Activated naive CD8-positive, alpha-beta T cell treated with anti-CD3 and anti-CD28 coated beads for 36 hours (primary cell): ENCODE results near the gene APOLD1. TPM values are rescaled to one million over a fixed set of nuclear protein-coding genes. Genes with fewer than 3 reads are reported as not detected.
A peak's percentile ranks its signal among the peaks of the same experiment; 100 is the strongest.
"Not testable (repeated sequence)": the region's sequence is repeated elsewhere in the genome, so short reads cannot be mapped to it uniquely, and the experiment has no call there.

Experiments used
- DNase-seq: peaks from one replicate; pipeline ENCODE4 v3.0.0; 2021
- H3K27ac Mint-ChIP-seq: one replicate; pipeline ENCODE4 v1.8.0; 2022; ENCODE audit warnings: mild to moderate bottlenecking, moderate library complexity, mixed read lengths
- H3K27me3 Mint-ChIP-seq: one replicate; pipeline ENCODE4 v1.8.0; 2022; ENCODE audit warnings: mild to moderate bottlenecking, mixed read lengths
- H3K36me3 Mint-ChIP-seq: one replicate; pipeline ENCODE4 v1.8.0; 2021; ENCODE audit warnings: mild to moderate bottlenecking, mixed read lengths
- H3K4me1 Mint-ChIP-seq: one replicate; pipeline ENCODE4 v1.8.0; 2021; ENCODE audit warnings: mixed read lengths
- H3K4me3 Mint-ChIP-seq: one replicate; pipeline ENCODE4 v1.8.0; 2022; ENCODE audit warnings: mild to moderate bottlenecking, moderate library complexity, mixed read lengths
- H3K9me3 Mint-ChIP-seq: one replicate; pipeline ENCODE4 v1.8.0; 2022; ENCODE audit warnings: mixed read lengths
- total RNA-seq, 2 experiments: library from RNA; stranded (reverse); gene quantifications; one replicate each; pipeline ENCODE4 v1.2.3, GENCODE V29; 2021

APOLD1 gene
- total RNA-seq, 2 experiments from 2014 or later: 2.3 to 3.1 TPM

GRCh38 chr12:12812174-12812573, 26.7 kb downstream of the APOLD1 start:
- DNase-seq: no peak
- peaks cover 35% of the 10 kb centered on the region for H3K36me3 Mint-ChIP-seq
- H3K9me3 Mint-ChIP-seq: no peaks in the 10 kb centered on the region
- H3K4me3 Mint-ChIP-seq: no peak overlapping the region
- H3K27ac Mint-ChIP-seq: no peak overlapping the region
- peaks cover 53% of the 10 kb centered on the region for H3K4me1 Mint-ChIP-seq
- H3K27me3 Mint-ChIP-seq: no peaks in the 10 kb centered on the region

GRCh38 chr12:12812618-12813119, 27.2 kb downstream of the APOLD1 start:
- Mint-ChIP-seq H3K27ac (peak overlapping the region; percentile 95), H3K27me3 (no peaks in the 10 kb centered on the region), H3K4me3 (no peak overlapping the region), H3K9me3 (no peaks in the 10 kb centered on the region), H3K4me1 (peaks cover 53% of the 10 kb centered on the region), H3K36me3 (peaks cover 36% of the 10 kb centered on the region)
- DNase-seq: no peak

DNA sequence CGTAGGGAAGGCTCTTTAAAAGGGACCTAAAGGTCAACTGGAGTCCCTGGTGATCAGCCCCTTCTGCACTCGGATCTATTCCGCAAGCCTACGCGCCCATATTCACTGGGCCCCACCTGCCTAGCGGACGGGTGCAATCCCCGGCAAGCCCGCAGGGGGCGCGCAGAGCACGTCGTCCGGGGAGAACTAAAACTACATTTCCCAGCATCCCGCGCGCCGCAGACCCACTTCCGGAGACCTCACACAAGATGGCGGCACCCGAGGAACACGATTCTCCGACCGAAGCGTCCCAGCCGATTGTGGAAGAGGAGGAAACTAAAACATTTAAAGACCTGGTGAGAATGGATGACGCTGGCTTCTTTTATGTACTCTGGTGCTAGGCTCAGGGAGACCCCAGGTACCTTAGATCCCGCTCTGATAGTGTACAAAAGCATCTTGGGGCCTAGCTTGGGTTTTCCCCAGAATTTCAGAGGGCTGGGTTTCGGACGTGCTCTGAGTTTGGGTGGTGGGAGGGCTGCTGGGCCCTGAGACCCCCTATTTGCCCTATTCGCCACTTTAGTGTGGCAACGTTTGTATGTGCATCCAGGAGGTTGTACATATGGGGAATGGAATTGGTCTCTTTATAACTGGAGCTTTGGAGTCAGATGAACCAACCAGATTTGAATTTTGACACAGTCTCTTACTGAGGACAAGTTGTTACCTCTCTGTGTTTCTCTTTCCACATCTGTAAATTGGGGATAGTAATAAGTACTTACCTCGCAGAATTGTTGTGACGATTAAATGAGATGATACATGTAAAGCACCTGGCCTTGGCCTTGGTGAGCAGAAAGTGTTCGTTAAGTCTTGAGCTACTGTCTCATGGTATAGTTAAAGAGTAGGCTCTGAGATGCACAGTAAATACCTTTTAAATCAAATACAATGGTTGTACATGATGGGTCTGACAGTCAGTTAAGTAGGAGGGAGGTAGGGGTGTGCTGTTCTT, 28.0 kb downstream of the APOLD1 start, which contains the start of gene DDX47:
DDX47 (plus strand) TSS at position 227 of the 982 bp plus-strand sequence; CDS start at position 249, 22 bp downstream.
- no peaks in the 10 kb centered on the region for H3K27me3 Mint-ChIP-seq
- peaks cover 40% of the 10 kb centered on the region for H3K36me3 Mint-ChIP-seq
- H3K27ac Mint-ChIP-seq: peak within 1 kb of the TSS; percentile 95
- H3K4me1 Mint-ChIP-seq: peaks cover 50% of the 10 kb centered on the region
- peak within 1 kb of the TSS; percentile 93 for H3K4me3 Mint-ChIP-seq
- H3K9me3 Mint-ChIP-seq: no peaks in the 10 kb centered on the region
- peak; percentile 97 for DNase-seq

DNA sequence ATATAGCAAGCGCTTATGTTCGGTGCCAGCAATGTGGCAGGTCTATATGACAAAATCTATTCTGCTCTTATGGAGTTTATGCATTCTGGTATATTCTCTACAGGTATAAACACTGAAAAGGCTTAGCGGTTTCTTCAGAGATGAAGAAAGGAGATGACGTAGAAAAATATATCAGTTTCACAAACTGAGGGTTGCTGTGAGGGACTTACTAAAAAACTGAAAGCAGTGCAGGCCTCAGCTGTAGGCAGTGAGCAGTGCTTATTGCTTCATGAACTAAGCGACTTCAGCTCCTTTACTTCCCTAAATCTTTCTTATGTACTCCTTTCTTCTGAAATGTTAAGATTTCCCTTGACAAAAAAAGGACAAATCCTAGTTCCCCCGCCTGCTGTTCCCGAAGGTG, 32.2 kb downstream of the APOLD1 start:
- Mint-ChIP-seq H3K4me1 (peaks cover 66% of the 10 kb centered on the region), H3K9me3 (no peaks in the 10 kb centered on the region), H3K4me3 (no peak overlapping the region), H3K27ac (no peak overlapping the region), H3K27me3 (no peaks in the 10 kb centered on the region), H3K36me3 (peaks cover 57% of the 10 kb centered on the region)
- no peak for DNase-seq

DNA sequence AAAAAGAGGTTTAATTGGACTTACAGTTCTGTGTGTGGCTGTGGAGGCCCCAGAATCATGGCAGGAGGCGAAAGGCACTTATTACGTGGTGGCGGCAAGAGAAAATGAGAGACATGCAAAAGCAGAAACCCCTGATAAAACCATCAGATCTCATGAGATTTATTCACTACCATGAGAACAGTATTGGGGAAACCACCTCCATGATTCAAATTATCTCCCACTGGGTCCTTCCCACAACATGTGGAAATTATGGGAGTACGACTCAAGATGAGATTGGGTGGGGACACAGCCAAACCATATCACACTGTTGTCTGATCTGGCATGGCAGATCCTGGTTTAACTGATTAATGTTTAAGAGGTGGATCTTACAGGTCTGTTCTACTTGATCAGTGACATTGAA, 33.2 kb downstream of the APOLD1 start:
- Mint-ChIP-seq H3K36me3 (peaks cover 59% of the 10 kb centered on the region), H3K9me3 (no peaks in the 10 kb centered on the region), H3K4me3 (no peak overlapping the region), H3K4me1 (peaks cover 61% of the 10 kb centered on the region), H3K27me3 (no peaks in the 10 kb centered on the region), H3K27ac (peak overlapping the region; percentile 50)
- no peak for DNase-seq

- Mint-ChIP-seq H3K36me3 (peaks cover 55% of the 10 kb centered on the region), H3K4me1 (peaks cover 56% of the 10 kb centered on the region), H3K27me3 (no peaks in the 10 kb centered on the region), H3K4me3 (no peak overlapping the region), H3K9me3 (no peaks in the 10 kb centered on the region), H3K27ac (peak overlapping the region; percentile 23)
- no peak for DNase-seq
Observed at GRCh38 chr12:12819221-12819620, 33.8 kb downstream of the APOLD1 start.

DNA sequence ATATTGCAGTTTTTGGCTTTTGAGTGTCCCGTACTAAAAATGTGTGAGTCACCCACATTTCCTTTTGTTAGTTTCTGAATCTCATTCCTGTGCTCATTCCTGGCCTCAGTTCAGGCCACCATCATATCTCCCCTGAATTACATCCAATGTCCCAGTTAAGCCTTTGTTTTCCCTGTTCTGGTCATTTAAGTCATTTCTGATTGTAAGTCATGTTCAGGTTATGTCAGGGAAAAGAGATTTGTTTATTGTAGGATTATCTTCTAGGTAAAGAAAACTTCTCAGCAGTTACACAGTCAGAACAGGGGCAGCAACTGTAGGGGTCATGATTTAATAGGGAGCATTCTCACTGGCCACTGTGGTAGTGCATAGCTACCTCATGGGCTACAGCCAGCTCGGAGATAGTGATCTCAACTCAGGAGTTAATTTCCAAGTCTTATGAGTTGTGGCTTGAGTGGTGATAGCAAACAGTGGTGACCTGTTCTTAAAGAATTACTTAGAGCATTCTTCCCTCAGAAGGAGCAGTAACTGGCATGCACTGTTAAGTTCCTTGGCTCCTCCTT, 34.4 kb downstream of the APOLD1 start:
- H3K36me3 Mint-ChIP-seq: peaks cover 49% of the 10 kb centered on the region
- peak overlapping the region; percentile 55 for H3K27ac Mint-ChIP-seq
- H3K4me3 Mint-ChIP-seq: no peak overlapping the region
- no peak for DNase-seq
- H3K4me1 Mint-ChIP-seq: peaks cover 50% of the 10 kb centered on the region
- no peaks in the 10 kb centered on the region for H3K9me3 Mint-ChIP-seq
- H3K27me3 Mint-ChIP-seq: no peaks in the 10 kb centered on the region

GRCh38 chr12:12820376-12820775, 34.9 kb downstream of the APOLD1 start:
- H3K27ac Mint-ChIP-seq, DNase-seq, H3K27me3 Mint-ChIP-seq, H3K4me3 Mint-ChIP-seq, H3K9me3 Mint-ChIP-seq: not testable (repeated sequence)
- peaks cover 50% of the 10 kb centered on the region for H3K36me3 Mint-ChIP-seq
- H3K4me1 Mint-ChIP-seq: peaks cover 48% of the 10 kb centered on the region

- Mint-ChIP-seq H3K27ac (peak overlapping the region; percentile 54), H3K27me3 (no peaks in the 10 kb centered on the region), H3K36me3 (peaks cover 40% of the 10 kb centered on the region), H3K4me3 (no peak overlapping the region), H3K9me3 (no peaks in the 10 kb centered on the region), H3K4me1 (peaks cover 35% of the 10 kb centered on the region)
- no peak for DNase-seq
Observed at GRCh38 chr12:12821975-12822374, 36.5 kb downstream of the APOLD1 start.

DNA sequence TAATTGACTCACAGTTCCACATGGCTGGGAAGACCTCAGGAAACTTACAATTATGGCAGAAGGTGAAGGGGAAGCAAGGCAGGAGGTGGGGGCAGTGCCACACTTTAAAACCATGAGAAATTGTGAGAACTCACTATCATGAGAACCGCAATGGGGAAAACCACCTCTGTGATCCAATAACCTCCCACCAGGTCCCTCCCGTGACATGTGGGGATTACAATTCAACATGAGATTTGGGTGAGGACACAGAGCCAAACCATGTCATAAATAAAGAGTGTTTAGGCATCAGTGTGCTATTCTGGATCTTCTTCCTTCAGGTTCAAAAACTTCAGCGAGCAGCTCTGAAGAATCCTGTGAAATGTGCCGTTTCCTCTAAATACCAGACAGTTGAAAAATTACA, 37.4 kb downstream of the APOLD1 start:
- no peaks in the 10 kb centered on the region for H3K9me3 Mint-ChIP-seq
- no peak for DNase-seq
- no peaks in the 10 kb centered on the region for H3K27me3 Mint-ChIP-seq
- no peak overlapping the region for H3K27ac Mint-ChIP-seq
- peaks cover 29% of the 10 kb centered on the region for H3K4me1 Mint-ChIP-seq
- H3K36me3 Mint-ChIP-seq: peaks cover 42% of the 10 kb centered on the region
- no peak overlapping the region for H3K4me3 Mint-ChIP-seq

GRCh38 chr12:12823300-12823699, 37.8 kb downstream of the APOLD1 start:
- no peak overlapping the region for H3K27ac Mint-ChIP-seq
- DNase-seq: no peak
- no peak overlapping the region for H3K4me3 Mint-ChIP-seq
- H3K4me1 Mint-ChIP-seq: peaks cover 26% of the 10 kb centered on the region
- peaks cover 41% of the 10 kb centered on the region for H3K36me3 Mint-ChIP-seq
- no peaks in the 10 kb centered on the region for H3K27me3 Mint-ChIP-seq
- H3K9me3 Mint-ChIP-seq: no peaks in the 10 kb centered on the region

DNA sequence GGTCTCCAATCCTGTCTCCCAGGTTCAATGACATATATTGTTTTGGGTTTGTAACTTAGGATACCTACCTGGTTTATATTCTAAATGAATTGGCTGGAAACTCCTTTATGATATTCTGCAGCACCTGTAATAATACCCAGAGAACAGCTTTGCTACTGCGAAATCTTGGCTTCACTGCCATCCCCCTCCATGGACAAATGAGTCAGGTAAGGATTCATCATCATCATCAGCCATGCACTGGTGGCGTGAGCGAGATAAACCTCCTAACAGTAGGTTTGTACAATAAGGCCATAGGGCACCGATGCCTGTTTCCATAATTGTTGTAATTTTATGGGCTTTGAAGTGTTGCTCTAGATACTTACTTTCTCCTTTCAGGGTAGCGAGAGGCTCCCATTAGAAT, 38.4 kb downstream of the APOLD1 start:
- peaks cover 22% of the 10 kb centered on the region for H3K4me1 Mint-ChIP-seq
- H3K36me3 Mint-ChIP-seq: peaks cover 43% of the 10 kb centered on the region
- no peak overlapping the region for H3K27ac Mint-ChIP-seq

GRCh38 chr12:12835378-12836146, 50.1 kb downstream of the APOLD1 start:
- H3K36me3 Mint-ChIP-seq: peaks cover 34% of the 10 kb centered on the region
- no peak overlapping the region for H3K27ac Mint-ChIP-seq
- H3K4me3 Mint-ChIP-seq: no peak overlapping the region
- H3K27me3 Mint-ChIP-seq: no peaks in the 10 kb centered on the region
- DNase-seq: no peak
- peaks cover 14% of the 10 kb centered on the region for H3K4me1 Mint-ChIP-seq
- no peaks in the 10 kb centered on the region for H3K9me3 Mint-ChIP-seq

More for the DNA sequence above, 38.4 kb downstream of the APOLD1 start:
- Mint-ChIP-seq H3K4me3 (no peak overlapping the region), H3K27me3 (no peaks in the 10 kb centered on the region), H3K9me3 (no peaks in the 10 kb centered on the region)
- DNase-seq: no peak

DNA sequence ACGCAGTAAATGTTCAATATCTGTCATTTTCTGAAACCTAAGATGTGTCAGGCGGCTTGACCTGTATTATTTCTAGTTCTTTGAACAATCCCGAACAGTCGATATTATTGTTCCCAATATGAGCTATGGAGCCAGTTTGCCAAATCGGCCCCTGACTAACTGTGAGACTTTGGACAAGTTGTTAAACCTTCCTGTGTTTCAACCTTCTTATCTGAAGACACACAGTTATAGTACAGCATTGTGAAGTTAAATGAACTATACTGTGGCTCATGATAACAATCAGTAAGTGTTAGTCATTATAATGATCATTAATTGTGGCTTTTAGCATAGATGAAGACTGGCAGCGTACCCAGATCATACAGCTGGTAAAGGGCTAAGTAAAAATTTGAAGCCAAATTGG, 51.1 kb downstream of the APOLD1 start:
- no peaks in the 10 kb centered on the region for H3K9me3 Mint-ChIP-seq
- peaks cover 31% of the 10 kb centered on the region for H3K36me3 Mint-ChIP-seq
- no peak for DNase-seq
- H3K27ac Mint-ChIP-seq: no peak overlapping the region
- H3K4me3 Mint-ChIP-seq: no peak overlapping the region
- no peaks in the 10 kb centered on the region for H3K27me3 Mint-ChIP-seq
- peaks cover 14% of the 10 kb centered on the region for H3K4me1 Mint-ChIP-seq
